GM21515 (cell line): ENCODE measurements around the gene ACVR1.

Experiments
- ATAC-seq: cut with Tn5 transposase; IDR thresholded peaks from one replicate; pipeline ENCODE4 v1.9.1; 2021; ENCODE audit not compliant: unreplicated experiment

Gene ACVR1

GRCh38 chr2:157800838-157801495 is 75.2 kb downstream of the ACVR1 start:
- no peak for ATAC-seq

- no peak for ATAC-seq
These were observed 83.0 kb downstream of the ACVR1 start for GRCh38 chr2:157793053-157793612.

- ATAC-seq, result no peak
These were observed 83.6 kb downstream of the ACVR1 start for GRCh38 chr2:157792335-157793052.

DNA sequence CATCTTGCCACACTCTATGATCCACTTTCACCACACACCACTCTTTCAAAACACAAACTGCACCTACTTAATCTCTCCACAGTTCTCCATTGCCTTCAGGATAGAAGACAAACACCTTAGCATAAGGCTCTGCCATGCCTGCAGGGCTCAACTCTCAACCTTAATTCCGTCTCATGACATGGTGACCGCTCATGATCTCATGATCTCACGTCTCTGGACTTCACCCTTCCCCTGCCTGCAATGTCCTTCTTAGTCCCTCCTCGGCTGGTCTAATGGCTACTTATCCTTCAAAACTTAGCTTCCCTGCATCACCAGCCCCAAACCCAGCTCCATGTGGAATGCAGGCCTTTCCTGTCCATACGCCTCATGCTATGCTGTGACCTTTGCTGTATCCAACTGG is 85.3 kb downstream of the ACVR1 start:
- ATAC-seq, result no peak

DNA sequence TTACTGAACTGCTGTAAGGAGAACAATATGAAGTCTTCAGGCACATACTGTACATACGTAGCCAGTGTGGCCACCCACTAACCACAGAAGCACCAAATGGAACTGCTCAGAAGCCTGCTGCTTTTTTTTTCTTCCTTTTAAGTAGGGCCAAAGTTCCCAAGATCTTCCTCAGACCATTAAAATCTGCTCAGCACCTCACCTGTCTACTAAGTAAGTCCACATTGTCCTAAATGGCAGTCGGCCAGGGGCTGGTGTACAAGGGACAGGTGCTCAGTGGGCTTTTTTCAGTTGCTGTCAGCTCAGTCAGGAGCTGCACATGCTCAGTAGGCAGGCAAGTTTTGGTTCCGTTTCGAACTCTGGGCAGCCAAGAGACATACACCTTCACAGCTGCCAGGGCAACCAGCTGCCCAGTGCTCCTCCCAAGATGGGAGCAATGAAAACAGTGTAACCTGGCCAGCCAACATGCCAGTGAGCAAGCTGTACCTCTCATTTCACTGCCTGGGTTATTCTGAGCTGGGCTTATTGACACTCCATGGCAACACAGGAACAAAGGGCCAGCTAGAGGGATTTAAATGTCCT is 86.1 kb downstream of the ACVR1 start:
- no peak for ATAC-seq

DNA sequence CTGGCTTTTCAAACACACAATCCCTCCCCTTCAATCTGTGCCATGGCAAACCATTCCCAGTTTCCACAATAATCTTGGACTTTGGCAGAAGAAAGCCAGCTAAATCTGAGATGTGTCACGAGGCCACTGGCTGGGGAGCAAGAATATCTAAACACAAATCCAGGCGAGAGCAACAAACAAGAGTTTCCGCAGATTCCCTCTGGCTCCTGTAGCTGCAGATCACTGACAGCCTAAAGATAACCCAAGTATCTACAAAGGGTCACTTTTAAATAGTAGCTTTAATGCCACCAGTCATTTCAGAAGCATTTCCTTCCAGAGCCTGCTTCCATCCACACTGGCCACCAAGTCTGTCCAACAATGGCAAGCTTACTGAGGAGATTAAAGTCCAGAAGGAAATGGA is 86.9 kb downstream of the ACVR1 start:
- ATAC-seq, result no peak

GRCh38 chr2:157788201-157788600 is 87.9 kb downstream of the ACVR1 start:
- ATAC-seq, result no peak

DNA sequence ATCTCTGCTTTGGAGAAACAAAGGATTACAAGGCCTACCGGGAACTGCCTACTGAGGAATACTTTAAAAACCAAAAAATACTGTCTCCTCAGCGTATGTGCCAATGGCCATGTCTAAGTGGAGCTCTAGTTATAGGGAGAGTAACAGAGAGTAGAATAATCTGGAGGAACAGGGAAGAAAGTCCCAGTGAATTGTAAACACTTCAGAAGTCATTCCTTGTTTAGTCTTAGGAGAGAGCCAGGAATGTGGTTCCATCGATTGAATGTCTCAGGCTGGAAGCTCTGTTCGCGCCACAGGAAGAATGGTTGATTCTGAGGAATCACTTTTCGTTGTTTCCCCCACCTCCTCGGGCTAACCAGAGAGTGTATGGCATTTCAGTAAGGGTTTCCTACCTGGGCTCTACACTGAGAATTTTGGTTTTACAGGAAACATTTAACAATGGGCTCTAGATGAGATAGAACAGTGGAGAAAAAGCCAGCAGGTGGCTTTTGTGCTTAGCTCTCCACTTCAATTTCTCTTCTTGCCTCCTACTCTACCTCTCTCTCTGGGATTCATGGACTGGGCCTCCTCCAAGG is 88.7 kb downstream of the ACVR1 start:
- no peak for ATAC-seq

DNA sequence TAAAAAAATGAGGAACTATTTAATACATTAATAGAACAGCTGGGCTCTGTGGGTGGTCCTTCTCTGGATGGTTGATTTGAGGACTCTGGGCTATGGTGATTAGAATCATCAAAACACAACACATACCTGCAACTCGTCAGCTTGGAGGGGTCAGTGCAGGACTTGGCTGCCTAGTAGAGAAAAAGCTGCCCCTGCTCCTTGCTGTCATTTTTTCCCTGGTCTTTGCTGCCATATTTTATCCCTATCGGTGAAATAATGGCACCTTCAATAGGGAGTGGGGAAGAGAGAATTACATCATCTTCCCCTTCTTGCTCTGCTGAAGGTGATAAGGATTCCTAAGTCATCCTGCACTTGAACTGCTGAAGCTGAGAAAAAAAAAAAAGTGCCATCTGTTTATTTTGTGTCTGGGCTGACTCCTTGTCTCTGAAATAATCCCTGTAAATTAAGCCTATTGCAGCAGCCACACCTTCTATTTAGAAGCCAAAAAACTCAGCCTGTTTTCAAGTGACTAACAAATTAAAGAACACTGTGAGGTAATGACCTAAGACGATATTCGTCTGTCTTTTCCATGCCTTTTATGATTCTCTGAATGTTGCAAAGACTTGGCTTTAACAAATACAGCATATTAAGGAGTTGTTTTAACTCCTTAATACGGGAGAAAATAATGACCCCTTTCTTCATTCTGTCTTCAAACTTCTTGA is 89.3 kb downstream of the ACVR1 start:
- no peak for ATAC-seq

DNA sequence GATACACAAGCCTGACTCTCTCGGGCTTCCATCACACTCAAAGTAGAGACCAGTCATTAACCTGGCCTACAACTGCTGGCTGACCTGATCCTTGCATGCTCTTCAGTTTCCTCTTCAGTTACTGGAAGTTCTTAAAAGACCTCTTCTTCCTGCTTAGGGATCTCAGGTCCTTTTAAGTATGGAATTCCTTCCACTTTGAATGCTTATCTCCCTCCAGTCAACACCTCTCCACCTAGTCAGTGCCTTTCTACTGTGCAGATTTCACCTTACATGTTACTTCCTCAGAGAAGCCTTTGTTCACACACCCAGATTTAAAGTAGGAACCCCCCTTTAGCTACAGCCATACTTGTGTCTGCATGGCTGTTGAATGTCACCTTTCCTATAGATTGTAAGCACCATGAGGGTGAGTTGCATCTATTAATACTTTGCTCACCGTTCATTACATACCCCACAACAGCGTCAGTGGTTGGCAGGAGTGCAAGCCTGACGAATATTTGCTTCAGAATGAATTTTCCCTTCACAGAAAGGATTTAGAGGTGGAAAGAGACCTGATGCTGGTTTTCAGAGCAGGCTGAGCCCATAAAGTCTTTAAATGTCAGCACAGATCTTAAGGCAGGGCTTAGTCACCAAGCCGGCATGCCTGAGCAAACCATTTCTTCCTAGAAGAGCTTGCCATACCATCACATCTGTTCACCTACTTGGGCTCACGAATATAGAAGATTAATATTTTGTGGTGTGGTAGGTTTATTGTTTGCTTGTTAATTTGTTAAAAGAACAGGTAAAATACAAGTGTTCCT is 90.1 kb downstream of the ACVR1 start:
- ATAC-seq, result no peak

DNA sequence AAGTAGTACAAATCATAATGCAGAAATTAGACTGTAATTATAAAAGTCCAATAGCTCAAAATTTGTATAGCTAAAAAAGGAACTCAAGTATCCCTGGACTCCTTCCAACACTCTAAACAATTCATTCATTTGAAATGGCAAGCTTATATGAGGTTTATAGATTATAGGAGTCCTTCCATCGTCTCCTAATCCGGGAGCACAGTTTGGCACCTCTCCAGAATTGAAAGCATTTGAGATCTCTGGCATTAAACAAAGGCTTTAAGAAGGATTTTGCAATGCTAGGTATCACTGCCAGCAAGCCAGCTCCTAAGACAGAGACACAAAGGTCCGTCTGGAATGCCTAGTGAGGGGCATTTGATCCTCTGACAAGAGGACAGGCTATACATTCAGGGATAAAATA is 90.9 kb downstream of the ACVR1 start:
- ATAC-seq, result no peak

DNA sequence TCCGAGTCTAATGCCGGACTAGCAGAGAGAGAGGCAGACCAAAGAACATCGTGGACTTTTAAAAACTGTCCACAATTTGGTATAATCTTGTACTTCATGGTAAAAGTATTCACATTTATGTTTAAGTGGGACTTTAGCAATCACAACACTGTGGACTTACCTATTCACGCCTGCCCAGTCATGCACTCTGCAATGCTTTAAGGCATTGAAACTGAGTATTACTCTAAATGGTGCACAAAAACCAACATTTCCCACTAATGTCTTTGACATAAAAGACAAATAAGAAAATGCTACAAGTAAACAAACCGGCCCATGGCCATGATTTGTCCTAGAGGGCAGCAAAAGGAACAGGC is 91.3 kb downstream of the ACVR1 start:
- ATAC-seq, result no peak

GRCh38 chr2:157784169-157784822 is 91.8 kb downstream of the ACVR1 start:
- ATAC-seq, result no peak

GRCh38 chr2:157783245-157783644 is 92.9 kb downstream of the ACVR1 start:
- no peak for ATAC-seq

DNA sequence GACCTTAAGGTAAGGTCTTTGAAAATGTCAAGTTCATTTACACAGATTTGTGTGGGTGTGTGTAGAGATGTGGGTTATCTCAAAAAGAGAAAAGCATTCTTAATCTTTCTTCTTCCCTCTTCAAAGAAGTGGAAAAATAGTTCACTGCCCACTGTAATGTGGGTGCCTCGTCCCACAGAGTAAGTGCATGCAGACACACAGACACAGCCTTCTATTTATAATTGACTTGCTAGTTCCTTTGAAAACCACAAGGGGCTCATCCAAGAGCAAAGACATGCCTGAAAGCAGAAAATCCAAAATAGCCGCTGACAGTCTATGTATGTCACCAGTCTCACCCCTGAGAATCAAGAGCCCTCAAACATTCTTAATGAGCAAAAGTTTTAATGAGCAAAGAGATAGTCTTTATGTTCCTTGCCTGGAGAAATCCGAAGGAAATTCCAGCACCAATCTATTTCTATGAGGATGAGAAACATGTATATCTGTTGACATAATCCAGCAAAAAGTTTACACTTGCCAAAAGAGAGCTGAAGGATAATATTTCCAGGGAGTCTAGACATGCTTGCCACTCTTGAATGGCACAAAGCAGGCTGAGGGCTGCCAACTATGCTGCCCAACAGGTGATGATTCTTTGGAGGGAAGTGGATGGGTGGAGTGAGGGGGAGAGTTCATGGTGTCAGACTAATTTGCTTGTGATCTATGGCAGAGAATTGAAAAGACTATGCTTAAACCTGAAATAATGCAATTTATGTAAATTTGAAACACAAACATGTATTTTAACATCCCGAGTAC is 93.9 kb downstream of the ACVR1 start:
- no peak for ATAC-seq

DNA sequence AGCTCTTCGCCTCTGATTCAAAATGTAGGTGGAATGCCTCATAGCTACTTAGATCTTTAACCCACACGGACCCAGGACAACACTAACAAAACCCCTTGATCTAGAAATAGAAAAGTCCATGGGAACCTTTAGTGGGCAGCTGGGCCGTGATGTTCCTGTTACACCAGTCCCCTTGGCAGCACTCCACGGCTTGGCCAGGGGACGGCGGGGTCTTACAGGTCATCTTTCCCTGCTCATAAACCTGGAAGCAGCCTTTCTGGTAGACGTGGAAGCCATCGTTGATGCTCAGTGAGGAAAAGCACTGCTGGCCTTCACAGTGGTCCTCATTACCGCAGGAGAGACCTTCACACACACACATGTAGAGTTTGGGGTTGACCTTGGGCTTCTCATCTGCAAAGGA is 95.9 kb downstream of the ACVR1 start:
- ATAC-seq, result no peak

DNA sequence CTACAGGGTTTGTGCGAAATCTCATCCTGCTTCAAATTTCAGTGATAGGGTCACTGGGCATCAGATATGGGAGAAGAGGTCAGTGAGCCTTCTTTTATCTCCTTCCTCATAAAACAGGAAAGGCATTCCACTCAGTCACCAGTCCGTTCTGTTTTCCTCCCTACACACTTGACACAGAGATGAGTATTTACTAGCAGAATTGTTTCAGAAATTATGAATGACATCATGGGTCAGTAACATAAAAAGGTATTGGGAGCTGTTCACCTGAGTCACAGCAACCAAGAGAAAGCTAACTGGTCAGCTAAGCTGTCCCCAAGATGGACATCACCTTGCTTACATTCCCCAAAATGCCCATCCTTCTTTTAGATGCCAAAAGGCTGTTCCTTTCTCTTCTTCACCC is 96.3 kb downstream of the ACVR1 start:
- ATAC-seq, result no peak

DNA sequence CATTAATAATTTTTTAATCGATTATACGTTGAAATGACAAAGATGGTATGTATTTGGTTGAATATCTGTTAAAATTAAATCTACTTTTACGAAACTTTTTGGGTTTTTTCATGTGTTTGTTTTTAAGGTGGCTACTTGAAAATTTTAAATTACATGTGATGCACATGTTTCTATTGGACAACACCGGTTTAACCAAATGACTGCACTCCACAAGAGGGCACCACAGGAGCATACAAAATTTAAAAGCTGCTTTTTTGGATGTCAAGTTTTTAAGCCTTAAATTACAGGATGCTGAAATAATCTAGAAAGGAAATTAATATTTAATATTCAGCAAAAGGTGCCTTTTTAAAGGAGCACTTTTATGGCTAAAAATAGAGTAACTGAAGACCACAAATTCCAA is 98.7 kb downstream of the ACVR1 start:
- no peak for ATAC-seq

DNA sequence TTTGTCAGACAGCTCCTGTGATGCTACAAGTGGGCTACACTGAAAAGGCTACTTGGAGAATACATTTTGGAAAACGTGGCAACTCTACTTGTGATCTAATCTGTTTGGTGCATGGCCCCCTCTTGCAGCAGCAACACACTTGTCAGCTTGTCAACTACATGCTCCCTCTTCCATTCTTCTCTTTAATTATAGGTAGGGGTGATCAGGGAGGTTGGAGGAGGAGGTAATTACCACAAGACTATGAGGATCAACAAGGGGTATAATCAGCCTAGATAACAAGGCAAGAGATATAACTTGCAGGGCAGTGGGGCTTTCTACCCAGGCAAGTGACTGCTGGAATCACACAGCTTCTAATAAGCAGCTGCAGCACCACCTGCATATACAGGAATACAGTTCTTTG is 104.9 kb downstream of the ACVR1 start:
- ATAC-seq, result no peak
